Hypothalamus (tissue), 51 donors: ENCODE results near the gene GCH1.
"Not testable (repeated sequence)": the region's sequence is repeated elsewhere in the genome, so short reads cannot be mapped to it uniquely, and the experiment has no call there.

ENCODE experiments used
- DNase-seq, 51 donors: peaks; one replicate each; lab custom pipeline; 2025; lab: John Stamatoyannopoulos, UW

The GCH1 gene

GRCh38 chr14:54875648-54876047 lies 27.0 kb downstream of the GCH1 start:
- not testable (repeated sequence) for DNase-seq

DNA sequence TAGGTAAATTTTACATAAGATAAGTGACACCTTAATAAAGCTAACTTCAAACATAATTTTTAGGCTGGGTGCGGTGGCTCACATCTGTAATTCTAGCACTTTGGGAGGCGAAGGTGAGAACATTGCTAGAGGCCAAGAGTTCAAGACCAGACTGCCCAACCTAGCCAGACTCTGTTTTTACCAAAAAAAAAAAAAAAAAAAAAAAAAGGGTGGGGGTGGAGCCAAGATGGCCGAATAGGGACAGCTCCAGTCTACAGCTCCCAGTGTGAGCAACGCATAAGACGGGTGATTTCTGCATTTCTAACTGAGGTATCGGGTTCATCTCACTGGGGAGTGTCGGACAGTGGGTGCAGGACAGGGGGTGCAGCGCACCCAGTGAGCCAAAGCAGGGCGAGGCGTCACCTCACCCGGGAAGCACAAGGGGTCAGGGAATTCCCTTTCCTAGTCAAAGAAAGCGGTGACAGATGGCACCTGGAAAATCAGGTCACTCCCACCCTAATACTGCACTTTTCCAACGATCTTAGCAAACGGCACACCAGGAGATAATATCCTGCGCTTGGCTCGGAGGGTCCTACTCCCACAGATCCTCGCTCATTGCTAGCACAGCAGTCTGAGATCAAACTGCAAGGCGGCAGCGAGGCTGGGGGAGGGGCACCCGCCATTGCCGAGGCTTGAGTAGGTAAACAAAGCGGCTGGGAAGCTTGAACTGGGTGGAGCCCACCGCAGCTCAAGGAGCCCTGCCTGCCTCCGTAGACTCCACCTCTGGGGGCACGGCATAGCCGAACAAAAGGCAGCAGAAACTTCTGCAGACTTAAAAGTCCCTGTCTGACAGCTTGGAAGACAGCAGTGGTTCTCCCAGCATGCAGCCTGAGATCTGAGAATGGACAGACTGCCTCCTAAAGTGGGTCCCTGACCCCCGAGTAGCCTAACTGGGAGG lies 32.2 kb downstream of the GCH1 start:
- DNase-seq: peak in 2 of 51 donors; percentile 3 to 15

DNA sequence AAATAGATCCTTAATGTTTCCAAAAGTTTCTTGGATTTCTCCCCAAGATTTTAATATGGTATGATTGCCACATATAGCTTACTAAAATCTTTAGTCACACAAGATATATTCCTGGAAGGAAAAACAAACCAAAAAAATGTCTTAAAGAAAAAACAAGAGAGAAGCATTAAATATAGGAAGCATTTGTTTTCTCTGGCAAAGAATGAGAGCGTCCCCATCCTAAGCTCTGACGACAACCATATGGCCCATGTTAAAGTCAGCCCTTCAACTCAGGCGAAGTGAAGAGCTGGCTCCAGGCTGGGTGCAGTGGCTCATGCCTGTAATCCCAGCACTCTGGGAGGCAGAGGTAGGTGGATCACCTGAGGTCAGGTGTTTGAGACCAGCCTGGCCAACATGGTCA lies 35.6 kb downstream of the GCH1 start:
- DNase-seq: no peak

DNA sequence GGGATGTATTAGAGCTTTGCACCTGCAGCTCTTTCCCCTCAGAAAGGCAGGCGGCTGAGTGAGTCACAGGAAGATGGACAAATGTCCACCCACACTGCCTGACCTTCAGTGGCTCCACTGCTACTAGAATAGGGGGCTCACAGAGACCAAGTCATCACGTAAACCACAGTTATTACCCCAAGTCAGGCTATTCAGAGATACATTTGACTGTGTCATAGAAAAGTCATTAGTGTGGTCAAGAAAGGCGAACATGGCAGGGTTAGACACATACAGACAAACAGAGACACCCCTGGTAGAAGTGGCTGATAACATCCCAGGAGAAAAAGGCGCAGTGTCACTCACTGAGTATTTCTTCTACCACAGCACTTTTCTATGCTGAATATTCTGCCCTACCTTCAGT lies 36.0 kb downstream of the GCH1 start:
- no peak for DNase-seq

DNA sequence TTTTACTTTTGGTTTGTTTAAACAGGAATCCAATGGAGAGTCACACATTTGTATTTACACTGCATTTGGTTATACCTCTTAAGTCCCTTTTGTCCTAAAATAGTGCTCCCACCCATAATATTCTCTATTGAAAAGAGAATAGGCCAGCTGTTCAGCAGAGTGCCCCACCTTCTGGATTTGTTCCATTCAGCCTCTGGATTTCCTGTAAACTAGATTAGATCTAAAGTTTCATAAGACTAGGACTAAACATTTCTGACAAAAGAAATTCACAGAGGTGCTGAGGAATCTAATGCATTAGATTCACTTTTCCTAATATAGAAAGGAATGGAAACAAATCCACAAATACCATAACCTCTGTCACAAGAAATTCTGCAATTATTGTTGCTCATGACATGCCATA lies 38.1 kb downstream of the GCH1 start:
- no peak for DNase-seq

- DNase-seq: no peak
Measured at GRCh38 chr14:54857830-54858269, 44.8 kb downstream of the GCH1 start.

DNA sequence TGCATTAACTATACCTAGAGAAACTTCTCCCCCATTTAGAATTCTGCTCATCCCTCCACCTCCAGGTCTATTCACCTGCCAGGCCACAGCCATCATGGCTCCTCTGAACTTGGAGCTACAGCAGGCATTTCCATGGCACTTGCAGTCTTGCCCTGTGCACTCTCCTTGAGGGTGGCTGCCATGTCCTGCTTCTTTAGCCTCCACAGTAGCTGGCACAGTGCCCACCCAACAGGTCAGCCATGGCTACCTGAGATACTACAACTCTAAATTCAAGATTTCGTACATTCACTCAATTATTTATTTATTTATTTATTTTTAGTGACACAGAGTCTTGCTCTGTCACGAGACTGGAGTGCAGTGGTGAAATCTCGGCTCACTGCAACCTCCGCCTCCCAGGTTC lies 46.5 kb downstream of the GCH1 start:
- DNase-seq: no peak

- DNase-seq: no peak
Measured at GRCh38 chr14:54854181-54854580, 48.4 kb downstream of the GCH1 start.

GRCh38 chr14:54853339-54853738 lies 49.3 kb downstream of the GCH1 start:
- DNase-seq: no peak

DNA sequence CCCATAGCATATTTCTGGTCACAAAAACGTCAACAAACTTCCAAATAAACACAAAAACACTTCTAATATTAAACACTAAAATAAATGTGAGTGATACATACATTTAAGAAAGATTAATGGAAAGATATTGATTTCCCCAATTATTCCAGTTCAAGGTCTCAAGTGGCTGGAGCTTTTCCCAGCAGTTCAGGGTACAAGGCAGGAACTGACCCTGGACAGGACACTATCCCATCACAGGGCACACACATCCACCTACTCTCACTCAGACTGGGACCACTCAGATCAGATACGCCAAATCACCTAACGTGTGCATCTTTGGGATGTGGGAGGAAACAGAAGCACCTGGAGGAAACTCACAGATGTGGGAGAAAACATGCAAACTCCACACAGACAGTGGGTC lies 50.4 kb downstream of the GCH1 start:
- DNase-seq: no peak

GRCh38 chr14:54848910-54849309 lies 53.7 kb downstream of the GCH1 start:
- DNase-seq: no peak

DNA sequence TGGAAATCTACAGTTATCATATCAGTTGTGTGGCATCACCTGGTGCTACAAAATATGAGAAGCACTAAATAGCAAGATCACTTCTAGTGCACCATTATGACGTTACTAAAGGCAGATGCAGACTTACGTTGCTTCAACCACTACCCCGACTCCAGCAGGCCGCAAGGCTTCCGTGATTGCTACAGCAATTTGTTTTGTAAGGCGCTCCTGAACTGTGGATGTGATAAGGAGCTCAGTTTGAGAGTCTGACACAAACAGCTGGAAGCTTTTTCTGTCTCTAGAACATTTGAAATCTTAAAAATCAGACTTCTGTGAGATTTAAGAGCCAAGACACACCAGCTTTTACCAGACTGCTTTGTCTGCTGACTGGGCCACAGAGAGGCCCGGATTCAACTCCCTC lies 57.0 kb downstream of the GCH1 start:
- no peak for DNase-seq

- no peak for DNase-seq
Measured at GRCh38 chr14:54844479-54844878, 58.1 kb downstream of the GCH1 start.

- no peak for DNase-seq
Measured at GRCh38 chr14:54840798-54841197, 61.8 kb downstream of the GCH1 start.

DNA sequence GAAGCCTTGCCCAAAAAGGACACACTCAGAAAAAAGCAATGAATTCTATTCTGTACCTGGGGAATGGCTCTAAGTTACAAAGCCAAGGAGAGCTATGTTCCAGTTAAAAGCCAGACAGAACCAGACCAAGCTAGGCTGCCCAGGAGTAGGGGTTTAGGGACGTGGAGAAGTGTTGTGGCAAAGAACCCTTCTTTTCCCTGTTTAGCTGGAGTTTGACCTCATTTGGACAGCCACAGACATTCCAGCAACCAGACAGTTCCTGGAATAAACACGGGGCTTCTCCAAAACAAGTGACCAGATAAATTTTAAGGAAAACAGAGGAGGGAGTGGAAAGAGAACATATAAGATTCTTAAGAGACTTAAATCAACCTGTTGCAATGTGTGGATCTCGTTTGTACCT lies 62.3 kb downstream of the GCH1 start:
- no peak for DNase-seq

GRCh38 chr14:54839701-54840119 lies 62.9 kb downstream of the GCH1 start:
- DNase-seq: no peak

- DNase-seq: no peak
Measured at GRCh38 chr14:54838931-54839512, 63.6 kb downstream of the GCH1 start.

GRCh38 chr14:54837508-54838149 lies 65.0 kb downstream of the GCH1 start:
- DNase-seq: no peak

DNA sequence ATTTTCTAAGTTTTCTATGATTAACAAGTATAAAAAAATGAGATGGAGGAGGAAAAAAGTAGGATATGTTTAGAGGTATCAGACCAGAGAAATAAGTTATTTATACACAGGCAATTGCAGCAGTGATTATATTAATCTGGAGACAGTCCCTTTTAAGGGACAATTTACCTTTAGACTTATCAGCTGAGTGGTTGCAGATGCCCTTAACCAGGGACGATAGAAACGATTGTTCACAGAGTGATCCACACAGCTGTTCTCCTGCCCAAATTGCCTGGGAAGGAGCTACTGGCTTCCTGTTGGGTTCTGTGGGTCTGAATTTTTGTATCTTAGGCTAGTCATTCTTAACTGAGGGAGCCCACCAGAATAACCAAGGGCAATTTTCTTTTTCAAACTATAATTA lies 66.4 kb downstream of the GCH1 start:
- no peak for DNase-seq

GRCh38 chr14:54834727-54835126 lies 67.9 kb downstream of the GCH1 start:
- no peak for DNase-seq

- DNase-seq: no peak
Measured at GRCh38 chr14:54834081-54834480, 68.5 kb downstream of the GCH1 start.

DNA sequence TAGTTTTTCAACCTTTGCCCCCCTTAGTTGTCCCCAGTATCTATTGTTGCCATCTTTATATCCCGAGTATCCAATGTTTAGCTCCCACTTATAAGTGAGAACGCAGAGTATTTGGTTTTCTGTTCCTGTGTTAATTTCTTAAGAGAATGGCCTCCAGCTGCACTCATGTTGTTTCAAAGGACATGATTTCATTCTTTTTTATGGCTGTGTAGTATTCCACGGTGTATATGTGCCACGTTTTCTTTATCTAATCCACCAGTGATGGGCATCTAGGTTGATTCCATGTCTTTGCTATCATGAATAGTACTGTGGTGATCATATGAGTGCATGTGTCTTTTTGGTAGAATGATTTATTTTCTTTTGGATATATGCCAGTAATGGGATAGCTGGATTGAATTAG lies 72.0 kb downstream of the GCH1 start:
- no peak for DNase-seq
